Erythroblast (primary cell): Measurements from ENCODE around the gene SLC39A5.
"Not testable (repeated sequence)": the region's sequence is repeated elsewhere in the genome, so short reads cannot be mapped to it uniquely, and the experiment has no call there.

Experiments used
- GATA1 ChIP-seq: IDR thresholded peaks from 2 replicates; pipeline ENCODE4 v1.6.1; 2011; ENCODE audit warnings: low read depth, mild to moderate bottlenecking, control low read depth, low read length, moderate library complexity
- POLR2A ChIP-seq: IDR thresholded peaks from 2 replicates; pipeline ENCODE4 v1.6.1; 2011; ENCODE audit warnings: mild to moderate bottlenecking, low read length

GRCh38 chr12:56196818-56197550 is 32.9 kb upstream of the SLC39A5 start:
- TF ChIP-seq POLR2A, GATA1: not testable (repeated sequence)
